Measurements from ENCODE around the gene PLCB2.

- no peak for TF ChIP-seq ZNF274 (IDR thresholded peaks at IDR 0.05; ENCODE audit: low read depth, low read length)
- TF ChIP-seq YY1 (IDR thresholded peaks at IDR 0.05; ENCODE audit: insufficient read depth, insufficient read length), result no peak
Observed at GRCh38 chr15:40250304-40250656, 57.5 kb downstream of the PLCB2 start.
